RPMI8226 (cell line): ENCODE results near the gene CNPY1.
A peak's percentile ranks its signal among the peaks of the same experiment; 100 is the strongest.
"Not testable (repeated sequence)": the region's sequence is repeated elsewhere in the genome, so short reads cannot be mapped to it uniquely, and the experiment has no call there.

Experiments used
- DNase-seq: peaks from one replicate; pipeline ENCODE4 v3.0.0-alpha.2; 2015

CNPY1 gene

DNA sequence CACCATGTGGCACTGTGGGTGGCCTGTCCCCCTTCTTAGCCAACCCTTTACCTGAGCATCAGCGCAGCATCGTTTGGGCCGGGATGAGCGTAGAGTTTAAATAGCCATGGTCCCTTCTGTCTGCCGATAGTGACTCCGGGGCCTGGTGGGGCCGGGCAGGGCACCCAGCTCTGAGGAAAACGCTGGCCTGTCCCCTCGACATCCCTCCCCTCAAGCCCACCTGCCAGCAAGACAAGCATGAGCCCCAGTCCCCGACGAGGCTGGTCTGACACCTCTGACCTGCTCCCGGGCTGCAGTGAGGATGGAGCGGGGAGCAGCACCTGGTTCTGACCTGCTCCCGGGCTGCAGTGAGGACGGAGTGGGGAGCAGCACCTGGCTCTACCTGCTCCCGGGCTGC, 31.1 kb upstream of the CNPY1 start:
- DNase-seq = no peak

DNA sequence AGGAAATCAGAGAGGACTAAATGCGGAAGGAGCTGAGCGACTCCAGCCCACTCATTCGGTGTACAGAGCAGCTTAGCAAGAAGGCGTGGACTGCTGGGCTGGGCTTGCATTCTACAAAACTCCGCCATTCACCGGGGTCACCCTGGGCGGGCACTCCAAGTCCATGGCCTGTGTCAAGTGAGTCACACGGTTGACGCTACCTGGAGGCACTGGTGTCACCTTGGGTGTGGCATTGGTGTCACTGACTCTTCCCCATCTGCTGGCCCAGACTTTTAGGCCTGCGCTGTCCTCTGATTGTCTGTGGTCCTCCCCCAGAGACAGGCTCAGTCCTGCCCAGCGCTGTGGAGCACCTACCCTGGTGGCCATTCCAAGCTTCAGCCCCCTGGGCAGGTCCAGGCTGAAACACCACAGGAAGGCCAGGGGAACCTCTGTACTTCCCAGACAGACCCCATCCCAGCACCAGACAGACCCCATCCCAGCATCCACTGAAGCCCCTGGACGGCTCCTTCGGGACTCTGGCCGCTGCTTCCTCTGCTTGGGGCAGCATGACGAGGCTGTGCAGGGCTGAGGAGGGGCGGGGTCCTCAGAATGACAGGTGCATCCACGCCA, 30.6 kb upstream of the CNPY1 start:
- no peak for DNase-seq

DNA sequence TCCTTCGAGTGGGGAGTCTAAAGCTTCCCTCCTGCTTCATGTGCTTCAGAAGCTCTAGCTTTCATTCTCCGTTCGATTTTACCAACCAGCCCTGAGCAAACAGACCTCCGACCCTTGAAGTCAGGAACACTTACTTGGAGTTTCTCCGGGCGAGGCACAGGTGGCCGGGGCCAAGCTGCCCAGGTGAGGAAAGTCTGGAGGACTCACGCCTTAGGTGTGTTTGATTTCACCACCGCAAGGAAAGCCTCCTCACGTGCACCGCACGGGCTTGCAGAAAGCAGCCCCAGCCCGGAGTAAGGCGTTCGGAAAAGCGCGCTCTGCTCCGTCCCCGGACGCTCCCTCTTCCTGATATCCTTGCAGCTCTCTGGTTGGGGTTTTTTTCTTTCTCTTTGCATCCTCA, 30.1 kb upstream of the CNPY1 start:
- DNase-seq = no peak

DNA sequence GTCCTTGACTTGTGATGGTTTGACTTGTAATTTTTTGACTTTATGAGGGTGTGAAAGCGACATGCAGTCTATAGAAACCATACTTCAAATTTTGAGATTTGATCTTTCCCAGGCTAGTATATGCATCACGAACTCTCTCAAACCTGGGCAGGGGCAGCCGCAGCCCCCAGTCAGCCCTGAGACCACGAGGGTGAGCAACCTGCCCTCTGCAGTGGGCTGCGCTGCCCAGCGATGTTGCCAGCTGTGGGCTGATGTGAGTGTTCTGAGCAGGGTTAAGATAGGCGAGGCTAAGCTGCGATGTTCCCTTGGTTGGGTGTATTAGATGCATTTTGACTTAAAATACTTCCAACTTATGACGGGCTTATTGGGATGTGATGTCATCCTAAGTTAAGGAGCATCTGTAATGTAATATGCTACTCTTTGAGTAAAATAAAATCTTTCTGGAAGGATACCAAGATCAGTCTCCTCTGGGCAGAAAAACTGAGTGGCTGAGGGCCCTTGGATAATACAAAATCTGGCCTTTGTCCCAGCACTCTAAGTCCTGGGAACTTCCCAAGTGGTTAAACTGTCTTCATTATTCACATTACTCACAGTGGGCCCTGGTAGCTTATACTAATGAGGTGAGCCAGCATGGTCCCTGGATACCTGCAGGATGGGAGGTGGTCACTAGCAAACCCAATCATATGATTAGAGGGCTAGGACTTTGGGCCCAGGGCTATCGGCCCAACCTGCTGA, 28.4 kb upstream of the CNPY1 start:
- no peak for DNase-seq

DNA sequence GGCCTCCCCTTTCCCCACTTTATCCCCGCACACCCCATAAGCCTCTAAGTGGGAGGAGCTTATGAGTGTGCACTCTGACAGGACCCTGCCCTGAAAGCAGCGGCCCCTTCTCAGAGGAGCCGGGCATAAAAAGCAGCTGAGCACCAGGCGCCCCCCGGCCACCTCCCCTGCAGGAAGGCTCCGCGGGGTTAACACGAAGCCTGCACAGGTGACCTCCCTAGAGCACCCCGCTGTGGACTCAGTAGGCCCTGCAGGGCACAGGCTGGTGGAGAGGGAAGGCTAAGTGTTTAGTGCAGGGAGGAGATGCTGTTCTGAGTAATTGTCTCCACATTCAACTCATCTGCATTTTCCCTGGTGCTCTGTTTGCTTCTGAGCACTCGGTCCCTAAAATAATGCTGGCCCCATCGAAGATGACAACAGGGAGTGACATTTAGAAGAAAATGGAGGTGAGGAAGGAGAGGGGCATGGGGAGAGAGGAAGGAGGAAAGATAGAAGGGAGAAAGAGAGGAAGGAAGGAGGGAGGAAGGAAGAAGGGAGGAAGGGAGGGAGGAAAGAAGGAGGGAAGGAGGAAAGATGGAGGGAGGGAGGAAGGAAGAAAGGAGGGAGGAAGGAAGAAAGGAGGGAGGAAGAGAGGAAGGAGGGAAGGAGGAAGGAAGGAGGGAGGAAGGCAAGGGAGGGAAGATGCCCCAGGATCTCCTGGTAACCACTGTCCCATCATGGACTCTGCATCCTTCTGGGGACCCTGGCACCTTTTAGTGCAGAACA, 25.4 kb upstream of the CNPY1 start:
- DNase-seq = peak; percentile 58

DNA sequence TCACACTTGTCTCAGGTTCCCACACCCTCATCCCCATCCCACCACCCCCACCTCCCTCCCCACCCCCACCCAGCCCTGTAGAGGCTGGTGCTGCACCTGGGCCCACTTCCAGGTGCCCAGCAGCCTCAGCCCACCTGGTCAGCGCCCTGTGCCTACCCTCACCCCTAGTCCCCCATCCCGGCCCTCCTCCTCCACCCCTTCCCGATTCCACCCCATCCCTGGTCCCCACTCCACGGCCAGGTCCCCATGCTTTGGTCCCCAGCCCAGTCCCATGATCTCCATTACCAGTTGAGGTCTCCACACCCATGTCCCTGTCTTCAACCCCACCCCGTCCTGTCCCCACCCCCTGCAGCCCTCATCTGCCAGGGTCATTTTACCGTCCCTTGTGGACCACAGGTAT, 24.6 kb upstream of the CNPY1 start:
- no peak for DNase-seq

DNA sequence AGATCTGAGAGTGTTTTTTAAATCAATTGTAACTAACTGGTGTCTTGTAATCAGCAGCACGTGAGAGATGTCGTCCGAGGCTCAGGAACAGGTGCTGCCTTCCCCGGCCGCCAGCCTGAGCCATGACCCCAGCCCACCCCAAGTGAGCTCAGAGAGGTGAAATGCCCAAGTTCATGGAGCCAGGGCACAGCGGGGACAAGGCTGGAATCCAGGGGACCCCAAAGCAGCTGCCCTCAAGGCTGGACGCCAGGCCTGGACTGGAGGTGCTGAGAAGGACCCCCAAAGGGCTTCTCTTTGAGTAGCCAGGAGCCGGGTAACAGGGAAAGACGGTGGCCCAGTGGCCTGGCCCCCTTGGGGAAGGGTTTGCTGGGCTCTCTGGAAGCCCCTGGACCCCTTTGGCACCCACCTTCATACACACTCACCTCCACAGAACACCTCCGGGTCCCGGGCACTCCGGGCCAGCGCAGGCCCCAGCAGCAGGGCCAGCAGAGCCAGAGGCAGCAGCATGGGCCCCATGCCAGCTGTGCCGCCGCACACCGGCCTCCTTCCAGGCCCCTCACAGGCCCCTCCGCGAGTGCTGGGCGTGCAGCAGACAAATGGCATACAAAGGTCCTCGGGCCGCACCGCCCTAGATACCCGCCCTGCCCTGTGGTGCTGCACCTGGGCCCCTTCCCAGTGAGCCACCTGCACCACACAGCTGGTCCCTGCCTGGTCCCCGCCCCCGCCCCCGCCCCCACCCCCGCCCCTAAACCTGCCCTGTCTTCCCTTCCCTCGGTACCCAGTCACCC, 24.0 kb upstream of the CNPY1 start:
- peak; percentile 90 for DNase-seq

DNA sequence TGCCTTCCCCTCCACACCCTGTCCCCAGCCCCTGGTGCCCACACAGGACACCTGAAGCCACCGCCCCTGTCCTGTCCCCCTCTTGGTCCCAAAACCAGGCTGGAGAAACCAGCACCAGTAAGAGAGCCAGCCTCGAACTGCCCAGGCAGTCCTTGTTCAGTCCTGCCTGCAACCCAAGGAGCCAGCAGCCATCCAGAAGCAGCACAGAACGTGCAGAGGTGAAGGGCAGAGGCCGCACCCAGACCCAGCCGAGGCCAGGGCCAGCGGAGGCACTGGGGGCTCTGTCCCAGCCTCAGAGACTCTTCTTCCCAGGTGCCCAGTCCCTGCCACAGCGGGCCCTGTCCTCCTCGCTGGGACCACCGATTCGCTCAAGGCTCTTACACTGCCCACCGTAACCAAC, 23.3 kb upstream of the CNPY1 start:
- no peak for DNase-seq

DNA sequence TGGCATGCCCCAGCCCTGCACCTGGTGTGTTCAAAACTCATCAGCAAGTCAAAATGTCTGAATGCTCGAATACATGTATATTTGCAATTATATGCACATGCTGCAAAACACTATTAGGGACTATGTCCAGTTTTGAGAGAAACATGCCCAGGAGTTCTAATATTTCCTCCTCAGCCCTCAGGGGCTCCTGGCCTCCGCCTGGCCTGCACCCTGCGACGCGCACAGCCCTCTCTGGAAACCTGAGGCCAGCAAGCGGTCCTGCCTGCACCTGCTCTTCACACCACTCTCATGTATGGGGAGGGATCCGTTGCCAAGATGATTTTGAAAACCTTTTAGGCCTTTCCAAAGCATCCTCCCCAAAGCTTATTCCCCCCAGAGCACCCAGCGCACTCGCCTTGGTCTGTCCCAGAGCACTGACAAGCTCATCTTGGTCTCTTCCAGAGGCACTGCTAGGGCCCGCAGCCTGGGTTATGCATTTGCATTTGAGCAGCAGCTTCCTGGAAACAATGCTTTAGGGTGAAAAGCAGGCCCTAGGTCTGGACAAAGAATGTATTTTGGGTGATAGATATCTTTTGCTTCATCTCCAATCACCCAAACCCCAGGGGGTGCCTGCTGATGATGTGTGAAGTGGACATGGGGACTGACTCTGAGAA, 22.6 kb upstream of the CNPY1 start:
- DNase-seq = no peak

DNA sequence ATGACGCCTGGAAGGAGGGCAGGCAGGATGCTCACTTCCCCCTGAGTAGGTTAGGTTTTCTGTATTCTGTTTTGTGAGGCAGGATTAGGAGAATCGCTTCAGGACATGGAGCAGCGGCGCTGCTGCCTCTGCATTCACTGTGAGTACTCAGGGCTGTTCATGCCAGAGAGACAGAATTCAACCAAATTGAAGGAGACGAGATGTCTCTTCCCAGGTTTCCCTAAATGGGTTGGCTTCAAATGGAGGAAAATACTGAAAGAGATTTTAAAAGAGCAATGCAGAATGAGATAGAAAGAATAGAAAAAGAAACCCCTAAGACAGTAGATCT, 21.9 kb upstream of the CNPY1 start:
- DNase-seq = no peak

DNA sequence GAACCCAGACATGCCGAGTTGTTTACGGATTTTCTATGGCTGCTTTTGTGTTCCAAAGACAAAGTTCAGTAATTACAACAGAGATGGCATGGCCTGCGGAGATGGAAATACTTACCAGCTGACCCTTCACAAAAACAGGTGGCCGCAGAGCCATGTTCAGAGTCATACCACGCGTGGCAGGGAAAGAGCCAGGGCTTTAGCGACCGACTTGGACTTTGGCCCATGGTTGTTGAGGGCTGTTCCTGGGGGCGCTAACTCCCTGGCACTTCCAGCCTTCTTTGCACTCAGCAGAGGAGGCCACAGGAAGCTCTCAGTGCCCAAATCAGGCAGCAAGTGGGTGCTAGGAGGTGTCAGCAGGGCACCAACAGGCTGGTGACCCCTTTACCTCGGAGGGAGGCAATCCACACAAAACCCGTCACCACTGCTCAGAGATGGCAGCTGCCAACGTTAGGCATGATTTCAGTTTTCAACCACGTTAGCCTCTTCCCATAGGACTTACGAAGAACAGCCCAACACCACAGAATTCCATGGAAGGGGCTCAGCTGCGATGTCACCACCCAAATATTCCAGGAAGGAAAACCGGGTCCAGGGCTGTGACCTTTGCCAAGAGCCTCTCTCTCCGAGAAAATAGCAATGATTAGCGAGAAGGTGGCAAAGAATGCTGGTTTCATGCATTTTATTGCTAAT, 21.4 kb upstream of the CNPY1 start:
- DNase-seq = no peak

DNA sequence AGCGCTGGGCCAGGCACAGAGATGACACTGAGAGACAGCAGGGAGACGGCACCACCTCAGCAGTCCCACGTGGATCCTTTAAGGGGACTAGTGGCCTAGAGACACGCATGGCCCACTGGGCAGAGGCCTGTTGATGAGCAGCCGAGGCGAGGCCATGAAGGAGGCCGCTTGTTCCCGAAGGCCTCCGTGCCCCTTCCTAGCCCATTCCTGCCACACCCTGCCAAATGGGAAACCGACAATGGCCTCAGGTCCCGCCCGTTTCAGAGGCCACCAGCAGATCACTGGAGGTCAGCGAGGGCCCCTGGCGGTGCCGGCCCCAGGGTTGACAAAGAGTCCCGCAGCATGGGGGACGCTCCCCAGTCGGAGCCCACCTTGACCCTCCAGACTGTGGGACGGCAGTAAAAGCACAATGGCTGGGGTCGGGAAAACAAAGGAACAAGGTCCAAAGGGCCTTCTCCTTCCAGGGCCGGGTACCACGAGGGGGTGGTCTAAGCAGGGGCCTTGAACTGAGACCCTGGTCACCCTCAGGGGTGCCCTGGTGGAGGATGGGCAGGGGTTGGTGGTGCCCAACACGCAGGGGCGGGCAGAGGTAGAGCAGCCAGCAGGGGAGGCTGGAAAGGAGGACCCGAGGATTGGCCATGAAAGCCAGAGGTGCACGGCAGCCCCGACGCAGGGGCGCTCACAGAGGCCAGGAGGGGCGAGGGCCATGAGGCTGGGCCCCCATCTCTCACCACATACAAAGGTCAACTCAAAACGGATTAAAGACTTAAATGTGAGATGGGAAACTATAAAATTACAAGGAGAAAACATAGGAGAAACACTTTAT, 19.9 kb upstream of the CNPY1 start:
- no peak for DNase-seq

DNA sequence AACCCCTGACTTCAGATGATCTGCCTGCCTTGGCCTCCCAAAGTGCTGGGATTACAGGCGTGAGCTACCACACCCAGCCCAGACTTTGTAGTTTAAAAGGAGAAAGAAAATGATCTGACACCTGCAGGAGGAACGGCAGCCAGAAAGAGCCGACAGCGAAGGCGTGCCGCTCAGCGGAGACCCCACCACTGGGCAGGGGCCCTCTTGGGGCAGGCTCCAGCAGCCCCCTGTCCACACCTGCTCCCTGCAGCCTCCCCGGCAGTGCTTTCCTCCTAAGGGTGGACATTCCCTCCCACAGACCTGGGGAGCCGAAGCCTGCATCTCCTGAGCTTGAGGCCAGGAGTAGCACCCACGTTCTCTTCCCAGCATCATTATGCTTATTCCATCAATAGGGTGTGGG, 19.2 kb upstream of the CNPY1 start:
- no peak for DNase-seq

DNA sequence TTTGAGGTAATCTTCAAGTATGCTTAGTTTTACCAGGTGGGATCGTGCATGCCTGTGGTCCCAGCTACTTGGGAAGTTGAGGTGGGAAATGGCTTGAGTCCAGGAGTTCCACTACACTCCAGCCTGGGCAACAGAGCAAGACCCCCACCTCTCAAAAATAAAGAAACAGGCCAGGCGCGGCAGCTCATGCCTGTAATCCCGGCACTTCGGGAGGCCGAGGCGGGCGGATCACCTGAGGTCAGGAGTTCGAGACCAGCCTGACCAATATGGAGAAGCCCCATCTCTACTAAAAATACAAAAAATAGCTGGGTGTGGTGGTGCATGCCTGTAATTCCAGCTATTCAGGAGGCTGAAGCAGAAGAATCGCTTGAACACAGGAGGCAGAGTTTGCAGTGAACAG, 16.6 kb upstream of the CNPY1 start:
- DNase-seq = not testable (repeated sequence)

DNA sequence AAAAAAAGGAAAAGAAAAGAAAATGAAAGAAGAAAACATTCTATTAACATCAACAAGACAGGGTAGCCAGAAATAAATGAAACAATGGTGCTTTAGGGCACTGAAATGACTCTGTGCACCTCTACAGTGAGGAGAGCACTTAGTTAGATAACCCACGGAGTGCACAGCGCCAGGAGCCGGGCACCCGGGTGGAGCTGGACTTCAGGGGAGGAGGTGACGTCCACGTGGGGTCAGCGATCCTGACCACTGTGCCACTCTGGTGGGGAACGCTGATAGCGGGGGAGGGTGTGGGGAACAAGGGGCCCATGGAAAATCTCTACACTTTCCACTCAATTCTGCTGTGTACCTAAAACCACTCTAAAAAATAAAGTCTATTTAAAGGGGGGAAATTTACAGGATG, 15.7 kb upstream of the CNPY1 start:
- no peak for DNase-seq

DNA sequence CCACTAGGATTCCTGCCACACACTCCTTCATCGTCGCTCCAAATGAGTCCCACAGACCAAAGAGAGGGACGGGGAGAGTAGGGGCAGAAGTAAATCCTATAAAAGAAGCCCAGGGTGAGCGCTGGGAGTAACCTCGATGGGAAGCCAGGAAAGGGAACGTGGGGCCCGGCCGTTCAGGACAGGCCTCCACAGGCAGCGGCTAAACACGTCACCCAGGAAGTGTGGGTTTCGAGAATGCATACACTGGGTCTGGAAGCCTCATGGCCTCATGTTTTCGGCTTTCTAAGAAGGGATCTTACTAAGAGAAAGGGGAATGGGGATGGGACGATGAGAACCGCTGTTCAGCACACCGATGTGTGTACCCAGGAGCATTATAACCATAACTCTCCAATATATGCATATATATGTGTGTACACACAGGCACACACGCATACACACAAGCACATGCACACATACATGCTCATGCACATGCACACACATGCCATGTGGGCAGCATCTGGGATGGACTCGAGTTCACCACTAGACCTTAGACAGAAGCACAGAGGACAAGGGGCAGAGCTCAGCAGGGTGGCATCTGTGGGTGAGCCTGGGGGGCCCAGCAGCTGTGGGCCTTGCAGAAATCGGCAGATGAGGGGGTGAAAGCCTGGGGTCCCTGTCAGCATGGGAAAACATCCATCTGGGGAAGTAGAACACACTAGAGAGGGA, 14.8 kb upstream of the CNPY1 start:
- no peak for DNase-seq

DNA sequence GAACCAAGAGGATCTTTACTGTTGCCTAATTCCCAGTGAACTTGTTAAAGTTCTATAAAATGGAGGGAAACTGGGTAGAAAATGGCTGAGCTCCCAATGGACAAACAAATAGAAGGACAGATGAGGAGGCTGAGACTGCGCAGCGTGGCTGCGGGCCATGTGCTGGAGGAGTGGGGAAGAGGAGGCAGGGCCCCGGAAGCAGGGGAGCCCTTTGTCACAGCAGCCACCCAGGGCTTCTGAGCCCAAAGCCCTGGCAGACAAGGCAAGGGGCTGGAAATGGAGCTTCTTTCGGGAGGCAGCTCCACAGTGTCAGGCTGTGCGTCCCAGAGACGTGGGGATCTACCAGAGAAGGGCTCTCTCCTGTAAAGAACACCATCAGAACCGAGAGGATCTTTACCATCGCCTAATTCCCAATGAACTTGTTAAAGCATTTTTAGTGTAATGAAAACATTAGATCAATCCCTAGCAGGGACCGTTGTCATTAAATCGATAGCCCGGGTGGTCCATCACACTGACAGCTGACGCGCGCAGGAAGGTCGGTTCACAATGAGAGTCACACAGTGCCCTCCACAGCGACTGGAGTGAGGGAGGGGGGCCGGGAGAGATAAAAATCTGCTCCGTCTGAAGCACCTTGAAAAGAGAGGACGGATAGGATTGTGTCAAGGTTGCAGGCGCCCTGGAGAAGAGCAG, 14.0 kb upstream of the CNPY1 start:
- DNase-seq = no peak

DNA sequence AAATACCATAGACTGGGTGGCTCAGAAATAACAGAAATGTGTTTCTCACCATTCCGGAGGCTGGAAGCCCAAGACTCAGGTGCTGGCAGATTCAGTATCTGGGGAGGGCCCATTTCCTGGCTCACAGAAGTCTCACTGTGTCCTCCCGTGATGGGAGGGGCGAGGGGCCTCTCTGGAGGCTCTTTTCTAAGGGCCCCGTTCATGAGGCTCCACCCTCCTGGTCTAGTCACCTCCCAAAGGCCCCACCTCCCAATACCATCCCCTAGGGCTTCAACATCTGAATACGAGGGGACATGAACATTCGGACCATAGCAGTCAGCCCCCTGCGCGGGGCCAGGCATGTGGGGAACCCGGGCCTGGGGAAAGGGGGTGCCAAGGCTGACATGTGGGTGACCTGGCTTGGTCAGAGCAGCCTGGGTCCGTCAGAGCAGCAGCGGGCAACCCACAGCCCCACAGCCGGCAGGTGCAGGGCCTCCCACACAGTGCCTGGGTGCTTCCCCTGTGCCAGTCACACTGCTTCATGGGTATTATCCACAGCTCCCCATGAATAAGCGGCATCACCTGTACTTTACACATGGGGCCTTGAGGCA, 13.3 kb upstream of the CNPY1 start:
- DNase-seq = no peak

DNA sequence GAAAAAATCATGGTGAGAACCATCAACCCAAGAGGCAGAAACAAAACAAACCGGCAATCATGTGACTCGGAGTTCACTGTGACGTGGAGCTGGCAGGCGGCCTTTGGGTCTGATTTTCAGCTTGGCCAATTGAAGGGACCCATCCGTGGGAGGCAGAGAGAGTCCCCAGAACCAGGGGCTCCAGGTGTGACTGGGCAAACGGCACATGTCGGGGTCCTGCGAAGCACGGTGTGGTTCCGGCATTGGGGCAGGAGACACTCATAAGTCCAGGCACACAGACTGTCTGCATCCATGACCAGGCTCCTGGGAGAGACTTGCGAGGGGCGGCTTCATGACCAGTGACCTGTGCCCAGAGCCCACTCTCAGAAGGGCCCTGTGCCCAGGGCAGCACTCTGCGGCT, 12.6 kb upstream of the CNPY1 start:
- no peak for DNase-seq

DNA sequence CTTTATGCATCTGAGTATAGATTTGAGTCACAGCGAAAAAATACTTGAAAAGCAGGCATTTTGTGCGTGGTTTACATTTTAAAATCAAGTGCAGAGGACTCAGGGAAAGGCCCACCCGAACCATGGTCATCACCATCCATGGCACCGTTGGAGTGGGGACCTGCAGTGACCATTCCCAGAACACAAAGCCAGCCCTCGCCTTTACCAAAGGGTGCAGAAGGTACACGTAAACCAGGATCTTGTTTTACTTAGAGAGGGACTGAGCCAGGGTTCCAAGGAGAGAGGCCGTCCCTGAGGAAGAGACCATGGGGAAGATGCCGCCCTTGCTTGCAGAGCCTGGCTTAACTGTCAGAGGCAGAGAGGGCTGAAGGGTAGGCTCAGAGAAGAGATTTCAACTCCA, 12.0 kb upstream of the CNPY1 start:
- no peak for DNase-seq
